HG03565 (cell line): ENCODE measurements around the gene SAMD4A.

Experiments
- ATAC-seq: cut with Tn5 transposase; IDR thresholded peaks from one replicate; pipeline ENCODE4 v1.9.1; 2021; ENCODE audit warnings: mild to moderate bottlenecking, moderate library complexity; ENCODE audit not compliant: unreplicated experiment

The SAMD4A gene

GRCh38 chr14:54565785-54566409 is 1.0 kb upstream of the SAMD4A start:
- ATAC-seq: peak; percentile 36

- no peak for ATAC-seq
These were observed 303 bp downstream of the SAMD4A start for GRCh38 chr14:54567224-54567638.

- ATAC-seq: no peak
These were observed 972 bp downstream of the SAMD4A start for GRCh38 chr14:54567639-54568561.

GRCh38 chr14:54568821-54569595 is 2.1 kb downstream of the SAMD4A start:
- no peak for ATAC-seq

- no peak for ATAC-seq
These were observed 3.1 kb downstream of the SAMD4A start for GRCh38 chr14:54570047-54570446.

GRCh38 chr14:54570631-54571415 is 3.9 kb downstream of the SAMD4A start:
- ATAC-seq: no peak

GRCh38 chr14:54572316-54572715 is 5.4 kb downstream of the SAMD4A start:
- ATAC-seq: no peak

- no peak for ATAC-seq
These were observed 7.6 kb downstream of the SAMD4A start for GRCh38 chr14:54574528-54574927.

GRCh38 chr14:54577494-54577893 is 10.6 kb downstream of the SAMD4A start:
- no peak for ATAC-seq

- no peak for ATAC-seq
These were observed 11.0 kb downstream of the SAMD4A start for GRCh38 chr14:54577977-54578376.

- ATAC-seq: no peak
These were observed 12.7 kb downstream of the SAMD4A start for GRCh38 chr14:54579621-54580020.

- ATAC-seq: no peak
These were observed 14.0 kb downstream of the SAMD4A start for GRCh38 chr14:54580933-54581332.

GRCh38 chr14:54582334-54582733 is 15.4 kb downstream of the SAMD4A start:
- ATAC-seq: no peak

GRCh38 chr14:54584097-54584496 is 17.2 kb downstream of the SAMD4A start:
- no peak for ATAC-seq

- no peak for ATAC-seq
These were observed 18.3 kb downstream of the SAMD4A start for GRCh38 chr14:54585214-54585613.

GRCh38 chr14:54589076-54589475 is 22.1 kb downstream of the SAMD4A start:
- no peak for ATAC-seq

- no peak for ATAC-seq
These were observed 22.9 kb downstream of the SAMD4A start for GRCh38 chr14:54589843-54590242.

- ATAC-seq: no peak
These were observed 23.6 kb downstream of the SAMD4A start for GRCh38 chr14:54590481-54590880.

GRCh38 chr14:54591461-54591860 is 24.5 kb downstream of the SAMD4A start:
- no peak for ATAC-seq

- no peak for ATAC-seq
These were observed 24.9 kb downstream of the SAMD4A start for GRCh38 chr14:54591866-54592265.

GRCh38 chr14:54593860-54594259 is 26.9 kb downstream of the SAMD4A start:
- no peak for ATAC-seq
